ENCODE measurements around the gene CPA3. TPM values are rescaled to one million over a fixed set of nuclear protein-coding genes. Genes with fewer than 3 reads are reported as not detected.

The CPA3 gene
- polyA plus RNA-seq, 2 donors, result 0.28 to 2.3 TPM

GRCh38 chr3:148906667-148907066 is 41.6 kb downstream of the CPA3 start:
- no peak overlapping the region for H3K4me3 ChIP-seq (ENCODE audit: low read depth in 1 of 2, low read length in 2 of 2)
- WGBS, 2 donors, result 64 to 66% methylated on average over 2 of the region's 2 CpGs
- no peak overlapping the region for H3K27ac ChIP-seq (ENCODE audit: low read depth in 2 of 2, low read length in 1 of 2)
- no peaks in the 10 kb centered on the region for H3K36me3 ChIP-seq (ENCODE audit: control insufficient read depth in 2 of 2, insufficient read depth in 2 of 2, low read length in 1 of 2)
- H3K27me3 ChIP-seq (ENCODE audit: control insufficient read depth in 1 of 2, insufficient read depth in 2 of 2, low read length in 2 of 2), result no peaks in the 10 kb centered on the region
- no peaks in the 10 kb centered on the region for H3K4me1 ChIP-seq (ENCODE audit: control insufficient read depth in 2 of 2, insufficient read depth in 2 of 2, low read length in 1 of 2)
- no peaks in the 10 kb centered on the region for H3K9me3 ChIP-seq (ENCODE audit: control insufficient read depth in 2 of 2, insufficient read depth in 1 of 2, low read depth in 1 of 2, low read length in 1 of 2)

- no peak overlapping the region for H3K27ac ChIP-seq (ENCODE audit: low read depth in 2 of 2, low read length in 1 of 2)
- H3K4me3 ChIP-seq (ENCODE audit: low read depth in 1 of 2, low read length in 2 of 2), result no peak overlapping the region
- H3K36me3 ChIP-seq (ENCODE audit: control insufficient read depth in 2 of 2, insufficient read depth in 2 of 2, low read length in 1 of 2), result no peaks in the 10 kb centered on the region
- no peaks in the 10 kb centered on the region for H3K9me3 ChIP-seq (ENCODE audit: control insufficient read depth in 2 of 2, insufficient read depth in 1 of 2, low read depth in 1 of 2, low read length in 1 of 2)
- H3K4me1 ChIP-seq (ENCODE audit: control insufficient read depth in 2 of 2, insufficient read depth in 2 of 2, low read length in 1 of 2), result no peaks in the 10 kb centered on the region
- WGBS, 2 donors, result 62 to 73% methylated on average over 2 of the region's 2 CpGs
- no peaks in the 10 kb centered on the region for H3K27me3 ChIP-seq (ENCODE audit: control insufficient read depth in 1 of 2, insufficient read depth in 2 of 2, low read length in 2 of 2)
Observed at GRCh38 chr3:148911173-148911572, 46.1 kb downstream of the CPA3 start.

- Histone ChIP-seq H3K27me3 (ENCODE audit: control insufficient read depth in 1 of 2, insufficient read depth in 2 of 2, low read length in 2 of 2) (no peaks in the 10 kb centered on the region), H3K36me3 (ENCODE audit: control insufficient read depth in 2 of 2, insufficient read depth in 2 of 2, low read length in 1 of 2) (no peaks in the 10 kb centered on the region), H3K27ac (ENCODE audit: low read depth in 2 of 2, low read length in 1 of 2) (no peak overlapping the region), H3K9me3 (ENCODE audit: control insufficient read depth in 2 of 2, insufficient read depth in 1 of 2, low read depth in 1 of 2, low read length in 1 of 2) (no peaks in the 10 kb centered on the region), H3K4me3 (ENCODE audit: low read depth in 1 of 2, low read length in 2 of 2) (no peak overlapping the region), H3K4me1 (ENCODE audit: control insufficient read depth in 2 of 2, insufficient read depth in 2 of 2, low read length in 1 of 2) (no peaks in the 10 kb centered on the region)
- 95 to 97% methylated on average over 2 of the region's 2 CpGs for WGBS, 2 donors
Observed at GRCh38 chr3:148911592-148911991, 46.5 kb downstream of the CPA3 start.

- no peaks in the 10 kb centered on the region for H3K4me1 ChIP-seq (ENCODE audit: control insufficient read depth in 2 of 2, insufficient read depth in 2 of 2, low read length in 1 of 2)
- no peaks in the 10 kb centered on the region for H3K9me3 ChIP-seq (ENCODE audit: control insufficient read depth in 2 of 2, insufficient read depth in 1 of 2, low read depth in 1 of 2, low read length in 1 of 2)
- H3K27ac ChIP-seq (ENCODE audit: low read depth in 2 of 2, low read length in 1 of 2), result no peak overlapping the region
- WGBS, 2 donors, result 69 to 84% methylated on average over 1 of the region's 1 CpG
- no peaks in the 10 kb centered on the region for H3K36me3 ChIP-seq (ENCODE audit: control insufficient read depth in 2 of 2, insufficient read depth in 2 of 2, low read length in 1 of 2)
- no peak overlapping the region for H3K4me3 ChIP-seq (ENCODE audit: low read depth in 1 of 2, low read length in 2 of 2)
- no peaks in the 10 kb centered on the region for H3K27me3 ChIP-seq (ENCODE audit: control insufficient read depth in 1 of 2, insufficient read depth in 2 of 2, low read length in 2 of 2)
Observed at GRCh38 chr3:148914936-148915690, 50.0 kb downstream of the CPA3 start.

- H3K4me1 ChIP-seq (ENCODE audit: control insufficient read depth in 2 of 2, insufficient read depth in 2 of 2, low read length in 1 of 2), result no peaks in the 10 kb centered on the region
- no peak overlapping the region for H3K27ac ChIP-seq (ENCODE audit: low read depth in 2 of 2, low read length in 1 of 2)
- no peaks in the 10 kb centered on the region for H3K27me3 ChIP-seq (ENCODE audit: control insufficient read depth in 1 of 2, insufficient read depth in 2 of 2, low read length in 2 of 2)
- no peaks in the 10 kb centered on the region for H3K9me3 ChIP-seq (ENCODE audit: control insufficient read depth in 2 of 2, insufficient read depth in 1 of 2, low read depth in 1 of 2, low read length in 1 of 2)
- H3K36me3 ChIP-seq (ENCODE audit: control insufficient read depth in 2 of 2, insufficient read depth in 2 of 2, low read length in 1 of 2), result no peaks in the 10 kb centered on the region
- WGBS, 2 donors, result 92 to 97% methylated on average over 2 of the region's 2 CpGs
- H3K4me3 ChIP-seq (ENCODE audit: low read depth in 1 of 2, low read length in 2 of 2), result no peak overlapping the region
Observed at GRCh38 chr3:148916132-148916531, 51.0 kb downstream of the CPA3 start.

DNA sequence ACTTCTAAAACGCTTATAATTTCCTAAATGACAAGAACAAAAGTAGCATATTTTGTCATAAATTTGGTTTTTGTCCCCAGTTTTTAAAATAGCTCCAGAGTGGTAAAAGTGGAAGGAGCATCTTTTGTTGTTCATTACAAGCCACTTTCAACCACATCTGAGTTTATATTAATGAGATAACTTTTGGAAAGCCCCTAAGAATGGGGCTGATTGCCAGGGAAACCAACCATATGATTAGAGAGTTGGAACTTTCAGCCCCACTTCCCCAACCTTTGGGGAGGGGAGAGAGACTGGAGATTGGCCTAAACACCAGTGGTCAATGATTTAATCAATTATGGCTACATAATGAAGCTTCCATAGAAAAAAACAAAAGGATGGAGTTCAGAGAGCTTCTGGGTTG is 57.4 kb downstream of the CPA3 start:
- no peaks in the 10 kb centered on the region for H3K27me3 ChIP-seq (ENCODE audit: control insufficient read depth in 1 of 2, insufficient read depth in 2 of 2, low read length in 2 of 2)
- no peak overlapping the region for H3K4me3 ChIP-seq (ENCODE audit: low read depth in 1 of 2, low read length in 2 of 2)
- H3K9me3 ChIP-seq (ENCODE audit: control insufficient read depth in 2 of 2, insufficient read depth in 1 of 2, low read depth in 1 of 2, low read length in 1 of 2), result no peaks in the 10 kb centered on the region
- WGBS, 2 donors, result 81 to 82% methylated on average over 1 of the region's 1 CpG
- H3K36me3 ChIP-seq (ENCODE audit: control insufficient read depth in 2 of 2, insufficient read depth in 2 of 2, low read length in 1 of 2), result no peaks in the 10 kb centered on the region
- H3K27ac ChIP-seq (ENCODE audit: low read depth in 2 of 2, low read length in 1 of 2), result no peak overlapping the region
- H3K4me1 ChIP-seq (ENCODE audit: control insufficient read depth in 2 of 2, insufficient read depth in 2 of 2, low read length in 1 of 2), result no peaks in the 10 kb centered on the region

- no peak overlapping the region for H3K4me3 ChIP-seq (ENCODE audit: low read depth in 1 of 2, low read length in 2 of 2)
- H3K9me3 ChIP-seq (ENCODE audit: control insufficient read depth in 2 of 2, insufficient read depth in 1 of 2, low read depth in 1 of 2, low read length in 1 of 2), result no peaks in the 10 kb centered on the region
- H3K4me1 ChIP-seq (ENCODE audit: control insufficient read depth in 2 of 2, insufficient read depth in 2 of 2, low read length in 1 of 2), result no peaks in the 10 kb centered on the region
- H3K27me3 ChIP-seq (ENCODE audit: control insufficient read depth in 1 of 2, insufficient read depth in 2 of 2, low read length in 2 of 2), result no peaks in the 10 kb centered on the region
- no peaks in the 10 kb centered on the region for H3K36me3 ChIP-seq (ENCODE audit: control insufficient read depth in 2 of 2, insufficient read depth in 2 of 2, low read length in 1 of 2)
- H3K27ac ChIP-seq (ENCODE audit: low read depth in 2 of 2, low read length in 1 of 2), result no peak overlapping the region
Observed at GRCh38 chr3:148923592-148923991, 58.5 kb downstream of the CPA3 start.

DNA sequence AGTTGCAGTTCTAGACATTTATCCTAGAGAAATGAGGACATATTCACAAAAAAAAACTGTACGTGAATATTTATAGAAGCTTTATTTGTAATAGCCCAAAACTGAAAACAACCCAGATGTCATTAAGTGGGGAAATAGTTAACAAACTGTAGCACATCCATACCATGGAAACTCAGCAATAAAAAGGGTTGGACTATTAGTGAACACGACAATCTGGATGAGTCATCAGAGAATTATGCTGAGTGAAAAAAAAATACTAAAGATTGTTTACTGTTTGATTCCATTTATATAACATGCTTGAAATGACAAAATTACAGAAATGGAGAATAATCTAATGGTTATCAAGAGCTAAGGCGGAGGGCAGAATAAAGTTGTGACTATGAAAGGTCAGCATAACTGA is 59.5 kb downstream of the CPA3 start:
- Histone ChIP-seq H3K4me1 (ENCODE audit: control insufficient read depth in 2 of 2, insufficient read depth in 2 of 2, low read length in 1 of 2) (no peaks in the 10 kb centered on the region), H3K9me3 (ENCODE audit: control insufficient read depth in 2 of 2, insufficient read depth in 1 of 2, low read depth in 1 of 2, low read length in 1 of 2) (no peaks in the 10 kb centered on the region), H3K27me3 (ENCODE audit: control insufficient read depth in 1 of 2, insufficient read depth in 2 of 2, low read length in 2 of 2) (no peaks in the 10 kb centered on the region), H3K4me3 (ENCODE audit: low read depth in 1 of 2, low read length in 2 of 2) (no peak overlapping the region), H3K27ac (ENCODE audit: low read depth in 2 of 2, low read length in 1 of 2) (no peak overlapping the region), H3K36me3 (ENCODE audit: control insufficient read depth in 2 of 2, insufficient read depth in 2 of 2, low read length in 1 of 2) (no peaks in the 10 kb centered on the region)
- 41 to 47% methylated on average over 3 of the region's 3 CpGs for WGBS, 2 donors

DNA sequence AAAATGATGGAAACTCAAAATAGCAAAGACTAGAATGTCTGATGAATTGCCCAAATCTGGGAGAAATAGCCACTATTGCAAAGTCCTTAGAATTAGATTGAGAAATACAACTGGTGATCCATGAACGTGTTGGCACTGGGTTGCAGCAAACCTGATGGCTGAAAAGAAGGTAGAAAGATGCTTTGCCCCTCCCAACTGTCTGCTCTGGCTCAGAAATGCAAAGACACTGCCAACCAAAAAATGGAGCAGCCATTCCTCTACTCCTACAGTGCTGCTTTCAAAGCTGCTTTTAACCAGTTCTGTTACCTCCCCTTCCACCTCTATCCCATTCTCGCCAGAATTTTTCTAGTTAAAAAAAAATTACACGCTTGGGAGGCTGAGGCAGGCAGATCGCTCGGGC is 60.7 kb downstream of the CPA3 start:
- H3K27me3 ChIP-seq (ENCODE audit: control insufficient read depth in 1 of 2, insufficient read depth in 2 of 2, low read length in 2 of 2), result no peaks in the 10 kb centered on the region
- H3K4me1 ChIP-seq (ENCODE audit: control insufficient read depth in 2 of 2, insufficient read depth in 2 of 2, low read length in 1 of 2), result no peaks in the 10 kb centered on the region
- WGBS, 2 donors, result 80 to 81% methylated on average over 5 of the region's 5 CpGs
- no peaks in the 10 kb centered on the region for H3K9me3 ChIP-seq (ENCODE audit: control insufficient read depth in 2 of 2, insufficient read depth in 1 of 2, low read depth in 1 of 2, low read length in 1 of 2)
- no peaks in the 10 kb centered on the region for H3K36me3 ChIP-seq (ENCODE audit: control insufficient read depth in 2 of 2, insufficient read depth in 2 of 2, low read length in 1 of 2)
- H3K4me3 ChIP-seq (ENCODE audit: low read depth in 1 of 2, low read length in 2 of 2), result no peak overlapping the region
- H3K27ac ChIP-seq (ENCODE audit: low read depth in 2 of 2, low read length in 1 of 2), result no peak overlapping the region

GRCh38 chr3:148930752-148931151 is 65.7 kb downstream of the CPA3 start:
- H3K4me3 ChIP-seq (ENCODE audit: low read depth in 1 of 2, low read length in 2 of 2), result no peak overlapping the region

More at GRCh38 chr3:148930752-148931151, 65.7 kb downstream of the CPA3 start:
- WGBS, 2 donors, result 65 to 73% methylated on average over 3 of the region's 3 CpGs
- no peaks in the 10 kb centered on the region for H3K27me3 ChIP-seq (ENCODE audit: control insufficient read depth in 1 of 2, insufficient read depth in 2 of 2, low read length in 2 of 2)
- H3K27ac ChIP-seq (ENCODE audit: low read depth in 2 of 2, low read length in 1 of 2), result no peak overlapping the region
- H3K9me3 ChIP-seq (ENCODE audit: control insufficient read depth in 2 of 2, insufficient read depth in 1 of 2, low read depth in 1 of 2, low read length in 1 of 2), result no peaks in the 10 kb centered on the region
- H3K36me3 ChIP-seq (ENCODE audit: control insufficient read depth in 2 of 2, insufficient read depth in 2 of 2, low read length in 1 of 2), result no peaks in the 10 kb centered on the region
- H3K4me1 ChIP-seq (ENCODE audit: control insufficient read depth in 2 of 2, insufficient read depth in 2 of 2, low read length in 1 of 2), result no peaks in the 10 kb centered on the region

Data from esophagus (tissue), 2 donors.